Prostate gland (tissue), 2 donors: Measurements from ENCODE around the gene ZMYND10.

ENCODE experiments used
- CTCF ChIP-seq, 4 experiments: fragments of 200-600 bp in 2 of 4; fragments of 450-650 bp in 2 of 4; sonication (generic) in 2 of 4; IDR thresholded peaks; 1 replicate in 3 of 4; 2 replicates in 1 of 4; pipeline ENCODE4 v1.5.1; 2016 to 2019; ENCODE audit warnings: antibody characterized with exemption in 4 of 4, mild to moderate bottlenecking in 2 of 4, moderate library complexity in 2 of 4
- POLR2A ChIP-seq: fragments of 450-650 bp; IDR thresholded peaks from one replicate; pipeline ENCODE4 v1.6.1; 2016; ENCODE audit warnings: antibody characterized with exemption, mild to moderate bottlenecking
- POLR2AphosphoS5 ChIP-seq: sonication (generic); formaldehyde crosslinking; IDR thresholded peaks from one replicate; pipeline ENCODE4 v1.6.1; 2017; ENCODE audit warnings: antibody characterized with exemption

GRCh38 chr3:50325497-50326181 lies 19.9 kb downstream of the ZMYND10 start:
- TF ChIP-seq CTCF (IDR thresholded peaks at IDR 0.05) = no peak
- TF ChIP-seq POLR2A = no peak
- no peak for TF ChIP-seq POLR2AphosphoS5
